Measurements from ENCODE around the gene SLC38A8.

The SLC38A8 gene

GRCh38 chr16:83979441-83979840 is 63.2 kb downstream of the SLC38A8 start:
- TF ChIP-seq CTCF (IDR thresholded peaks at IDR 0.05; ENCODE audit: low read depth, low read length) (no peak), EZH2phosphoT487 (IDR thresholded peaks at IDR 0.05; ENCODE audit: low read depth) (no peak)
- Histone ChIP-seq H3K4me3 (ENCODE audit: low read length) (no peak overlapping the region), H4K20me1 (ENCODE audit: insufficient read depth, low read length) (no peaks in the 10 kb centered on the region), H3K27ac (ENCODE audit: low read length) (no peak overlapping the region), H3K4me1 (ENCODE audit: low read length) (no peaks in the 10 kb centered on the region), H3K9me3 (ENCODE audit: insufficient read depth, low read length) (no peaks in the 10 kb centered on the region), H3K79me2 (ENCODE audit: low read length) (no peaks in the 10 kb centered on the region), H3K9ac (ENCODE audit: low read length) (no peak overlapping the region), H2AFZ (ENCODE audit: low read depth, low read length) (no peak overlapping the region), H3K27me3 (ENCODE audit: low read depth, low read length) (no peaks in the 10 kb centered on the region), H3K36me3 (replicated peaks; ENCODE audit: low read depth, low read length) (no peaks in the 10 kb centered on the region), H3K4me2 (ENCODE audit: low read length) (no peak overlapping the region)

GRCh38 chr16:83978401-83978904 is 64.1 kb downstream of the SLC38A8 start:
- no peaks in the 10 kb centered on the region for H3K4me1 ChIP-seq (ENCODE audit: low read length)
- no peaks in the 10 kb centered on the region for H4K20me1 ChIP-seq (ENCODE audit: insufficient read depth, low read length)
- H3K27ac ChIP-seq (ENCODE audit: low read length), result no peak overlapping the region
- H3K4me3 ChIP-seq (ENCODE audit: low read length), result no peak overlapping the region
- H3K36me3 ChIP-seq (replicated peaks; ENCODE audit: low read depth, low read length), result no peaks in the 10 kb centered on the region
- H3K9ac ChIP-seq (ENCODE audit: low read length), result no peak overlapping the region
- no peaks in the 10 kb centered on the region for H3K79me2 ChIP-seq (ENCODE audit: low read length)
- no peaks in the 10 kb centered on the region for H3K27me3 ChIP-seq (ENCODE audit: low read depth, low read length)
- TF ChIP-seq EZH2phosphoT487 (IDR thresholded peaks at IDR 0.05; ENCODE audit: low read depth) (no peak), CTCF (IDR thresholded peaks at IDR 0.05; ENCODE audit: low read depth, low read length) (no peak)
- no peak overlapping the region for H3K4me2 ChIP-seq (ENCODE audit: low read length)
- no peak overlapping the region for H2AFZ ChIP-seq (ENCODE audit: low read depth, low read length)
- H3K9me3 ChIP-seq (ENCODE audit: insufficient read depth, low read length), result no peaks in the 10 kb centered on the region

GRCh38 chr16:83977056-83977815 is 65.4 kb downstream of the SLC38A8 start:
- Histone ChIP-seq H4K20me1 (ENCODE audit: insufficient read depth, low read length) (no peaks in the 10 kb centered on the region), H3K4me1 (ENCODE audit: low read length) (no peaks in the 10 kb centered on the region), H3K36me3 (replicated peaks; ENCODE audit: low read depth, low read length) (no peaks in the 10 kb centered on the region), H3K4me2 (ENCODE audit: low read length) (no peak overlapping the region), H3K27ac (ENCODE audit: low read length) (no peak overlapping the region), H3K9me3 (ENCODE audit: insufficient read depth, low read length) (no peaks in the 10 kb centered on the region), H3K27me3 (ENCODE audit: low read depth, low read length) (no peaks in the 10 kb centered on the region), H3K79me2 (ENCODE audit: low read length) (no peaks in the 10 kb centered on the region), H3K4me3 (ENCODE audit: low read length) (no peak overlapping the region), H3K9ac (ENCODE audit: low read length) (no peak overlapping the region), H2AFZ (ENCODE audit: low read depth, low read length) (no peak overlapping the region)
- TF ChIP-seq CTCF (IDR thresholded peaks at IDR 0.05; ENCODE audit: low read depth, low read length) (no peak), EZH2phosphoT487 (IDR thresholded peaks at IDR 0.05; ENCODE audit: low read depth) (no peak)

- Histone ChIP-seq H4K20me1 (ENCODE audit: insufficient read depth, low read length) (no peaks in the 10 kb centered on the region), H3K79me2 (ENCODE audit: low read length) (no peaks in the 10 kb centered on the region), H3K9me3 (ENCODE audit: insufficient read depth, low read length) (no peaks in the 10 kb centered on the region), H3K27me3 (ENCODE audit: low read depth, low read length) (no peaks in the 10 kb centered on the region), H3K36me3 (replicated peaks; ENCODE audit: low read depth, low read length) (no peaks in the 10 kb centered on the region), H3K27ac (ENCODE audit: low read length) (no peak overlapping the region), H3K4me3 (ENCODE audit: low read length) (no peak overlapping the region), H3K9ac (ENCODE audit: low read length) (no peak overlapping the region), H2AFZ (ENCODE audit: low read depth, low read length) (no peak overlapping the region), H3K4me2 (ENCODE audit: low read length) (no peak overlapping the region), H3K4me1 (ENCODE audit: low read length) (no peaks in the 10 kb centered on the region)
- TF ChIP-seq EZH2phosphoT487 (IDR thresholded peaks at IDR 0.05; ENCODE audit: low read depth) (no peak), CTCF (IDR thresholded peaks at IDR 0.05; ENCODE audit: low read depth, low read length) (no peak)
Observed at GRCh38 chr16:83975590-83976260, 66.9 kb downstream of the SLC38A8 start.
